HG02973 (cell line): ENCODE data around the gene BLVRB.

Experiments used
- ATAC-seq: cut with Tn5 transposase; IDR thresholded peaks from one replicate; pipeline ENCODE4 v1.9.1; 2021; ENCODE audit warnings: moderate library complexity; ENCODE audit not compliant: unreplicated experiment

Gene BLVRB

DNA sequence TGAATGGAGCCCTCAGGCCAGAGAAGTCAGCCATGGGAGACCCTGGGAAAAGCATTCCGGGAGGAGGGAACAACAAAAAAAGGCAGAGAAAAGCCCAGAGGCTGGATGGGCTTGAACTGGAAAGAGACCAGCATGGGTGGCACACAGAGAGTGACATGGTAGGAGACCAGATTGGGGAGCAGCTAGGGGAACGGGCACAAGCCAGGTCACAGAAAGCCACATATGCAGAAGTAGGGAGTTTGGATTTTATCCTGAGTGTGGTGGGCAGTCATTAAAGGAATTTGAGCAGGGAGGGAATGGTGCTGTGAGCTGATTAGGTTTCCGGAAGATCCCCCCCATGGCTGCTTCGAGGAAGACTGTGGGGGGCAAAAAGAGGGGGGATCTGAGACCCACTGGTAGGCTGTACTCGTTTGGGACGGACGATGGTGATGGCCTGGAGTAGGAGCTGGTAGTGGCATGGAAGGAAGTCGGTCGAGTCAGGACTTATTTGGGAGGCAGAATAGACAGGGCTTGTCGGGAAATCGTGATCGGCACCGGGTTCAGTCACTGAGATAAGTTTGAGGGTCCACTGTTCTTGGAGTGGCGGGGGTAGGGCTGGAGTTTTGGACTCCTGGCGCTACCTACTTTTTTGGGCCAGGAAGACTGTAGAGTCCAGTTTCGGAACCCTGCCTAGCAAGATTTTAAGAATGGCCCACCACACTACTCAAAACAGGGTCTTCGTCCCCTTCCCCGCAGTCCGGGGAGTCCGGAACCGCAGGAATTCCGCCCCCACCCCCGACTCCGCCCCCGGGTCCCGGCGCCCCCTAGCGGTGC, 40.7 kb downstream of the BLVRB start:
- no peak for ATAC-seq

DNA sequence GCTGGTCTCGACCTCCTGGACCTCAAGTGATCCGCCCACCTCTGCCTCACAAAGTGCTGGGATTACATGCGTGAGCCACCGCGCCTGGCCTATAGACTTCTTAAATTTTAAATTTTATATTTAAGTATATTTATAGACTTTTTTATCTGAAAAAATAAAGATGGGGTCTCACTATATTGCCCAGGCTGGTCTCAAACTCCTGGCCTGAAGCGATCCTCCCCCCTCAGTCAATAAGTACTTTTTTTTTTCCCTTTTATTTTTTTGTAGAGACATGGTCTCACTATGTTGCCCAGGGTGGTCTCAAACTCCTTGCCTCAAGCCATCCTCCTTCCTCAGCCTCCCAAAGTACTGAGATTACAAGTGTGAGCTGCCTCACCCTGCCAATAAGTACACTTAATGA, 41.6 kb downstream of the BLVRB start:
- no peak for ATAC-seq

DNA sequence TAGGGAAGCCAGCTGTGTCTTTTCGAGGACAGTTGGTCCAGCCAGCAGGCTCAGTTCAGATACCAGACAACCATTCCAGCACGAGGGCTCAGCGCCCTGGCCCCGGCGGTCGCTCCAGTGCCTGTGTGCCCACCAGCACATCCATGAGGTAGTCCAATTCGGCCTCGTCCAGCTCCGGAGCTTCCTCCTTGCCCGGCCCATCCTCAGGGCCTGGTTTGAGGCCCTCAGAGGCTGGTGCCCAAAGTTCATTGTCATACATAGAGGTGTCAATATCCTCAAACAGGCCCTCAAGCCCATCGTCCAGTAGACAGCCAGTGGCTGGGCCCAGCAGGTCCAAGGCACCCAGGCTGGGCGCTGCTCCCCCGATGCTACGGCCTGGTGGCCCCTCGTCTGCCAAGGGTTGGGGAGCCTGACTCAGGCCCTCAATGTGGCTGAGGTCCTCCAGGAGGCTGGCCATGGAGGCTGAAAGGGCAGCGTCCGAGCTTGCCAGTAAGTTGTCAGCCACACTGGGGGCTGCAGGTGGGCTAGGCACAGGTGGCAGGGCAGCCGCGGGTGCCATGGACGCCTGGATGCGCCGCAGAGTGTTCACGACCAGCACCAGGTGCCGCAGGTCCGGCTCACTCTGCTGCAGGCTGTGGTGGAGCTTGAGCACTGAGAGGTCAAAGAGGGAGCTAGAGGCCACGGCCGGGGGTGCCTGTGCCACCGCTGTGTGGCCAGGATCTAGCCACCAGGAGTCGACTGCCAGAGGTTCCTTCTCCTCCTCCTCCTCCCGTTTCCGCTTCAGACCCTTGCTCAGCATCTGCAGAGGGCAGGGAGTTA, 42.6 kb downstream of the BLVRB start:
- ATAC-seq = no peak

DNA sequence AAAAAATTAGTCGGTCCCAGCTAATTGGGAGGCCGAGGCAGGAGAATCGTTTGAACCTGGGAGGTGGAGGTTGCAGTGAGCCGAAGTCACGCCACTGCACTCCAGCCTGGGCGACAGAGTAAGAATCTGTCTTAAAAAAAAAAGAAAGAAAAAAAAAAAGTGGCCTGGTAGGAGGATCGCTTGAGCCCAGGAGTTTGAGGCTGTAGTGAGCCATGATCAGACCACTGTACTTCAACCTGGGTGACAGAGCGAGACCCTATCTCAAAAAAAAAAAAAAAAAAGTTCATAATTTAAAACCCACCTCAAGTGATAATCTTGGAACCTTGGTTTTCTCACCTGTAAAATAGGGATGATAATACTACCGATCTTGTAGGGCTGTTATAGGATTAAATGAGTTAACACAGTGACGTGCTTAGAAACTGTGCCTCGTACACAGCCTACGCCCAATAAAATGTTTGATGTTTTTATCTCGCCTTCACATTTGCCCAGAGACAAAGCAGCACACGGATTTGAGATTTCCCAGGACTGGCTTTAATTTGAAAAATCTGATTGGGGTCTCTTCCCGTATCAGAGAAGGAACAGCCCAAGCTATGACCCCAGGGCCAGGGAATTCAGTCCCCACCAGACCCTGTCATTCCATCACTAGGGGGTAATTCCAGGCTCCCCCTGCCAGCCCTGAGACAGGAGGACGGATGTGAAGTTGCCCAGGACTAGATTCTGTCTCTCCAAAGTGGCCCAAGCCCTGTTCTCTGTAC, 43.4 kb downstream of the BLVRB start:
- ATAC-seq = no peak

DNA sequence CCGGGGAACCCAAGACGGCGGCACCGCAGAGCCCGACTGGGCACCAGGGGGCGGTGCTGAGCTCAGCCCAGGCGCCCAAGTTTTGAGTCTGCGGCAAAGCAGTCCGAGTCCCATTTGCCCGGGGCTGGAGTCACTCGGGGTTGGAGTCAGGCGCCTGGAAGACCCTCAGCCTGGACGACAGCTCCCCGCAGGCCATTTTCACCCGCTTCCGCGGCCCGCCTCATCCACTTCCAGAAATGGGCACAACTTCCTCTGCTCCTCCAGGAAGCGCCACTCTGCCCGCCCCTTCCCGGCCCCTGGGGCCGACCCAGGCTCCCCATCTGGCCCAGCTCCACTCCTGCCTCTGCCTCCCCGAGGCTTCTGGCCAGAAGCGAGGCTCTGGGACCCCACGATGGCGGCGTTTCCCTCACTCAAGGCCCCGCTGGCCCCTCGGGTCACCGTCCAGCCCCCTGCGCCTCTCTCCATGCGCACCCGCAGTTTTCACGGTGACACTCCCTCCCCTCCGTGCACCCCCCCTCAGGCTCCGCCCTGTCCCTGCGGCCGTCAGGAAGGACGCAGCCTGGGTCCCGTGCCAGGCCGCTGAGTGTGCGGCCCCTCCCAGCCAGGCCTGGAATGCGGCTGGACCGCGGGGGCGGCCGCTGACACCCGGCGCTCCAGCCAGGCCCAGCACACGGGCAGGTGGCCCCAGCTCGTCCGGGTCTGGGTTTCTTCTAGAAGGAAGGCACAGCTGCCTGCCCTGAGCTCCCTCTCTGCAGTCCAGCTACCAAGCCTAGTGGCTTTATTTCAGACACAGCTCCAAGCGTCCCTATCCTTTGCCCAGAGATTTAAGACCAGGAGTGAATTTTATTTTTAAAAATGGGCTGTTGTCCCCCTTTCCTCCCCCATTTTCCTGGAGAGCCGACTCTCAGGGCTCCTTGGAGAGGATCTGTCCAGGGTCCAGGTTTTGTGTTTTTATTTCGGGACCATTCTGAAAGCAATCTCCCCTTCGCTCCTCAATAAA, 44.5 kb downstream of the BLVRB start:
- peak; percentile 33 for ATAC-seq

DNA sequence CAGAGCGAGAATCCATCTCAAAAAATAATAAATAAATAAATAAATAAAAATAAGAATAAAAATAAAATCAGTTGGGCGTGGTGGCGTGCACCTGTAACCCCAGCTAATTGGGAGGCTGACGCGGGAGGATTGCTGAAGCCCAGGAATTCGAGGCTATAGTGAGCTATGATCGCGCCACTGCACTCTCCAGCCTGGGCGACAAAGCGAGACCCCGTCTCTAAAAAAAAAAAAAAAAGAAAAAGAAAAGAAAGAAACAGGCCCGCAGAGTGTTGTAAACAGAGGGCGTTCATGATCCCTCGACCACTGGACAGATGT, 45.1 kb downstream of the BLVRB start:
- ATAC-seq = no peak

DNA sequence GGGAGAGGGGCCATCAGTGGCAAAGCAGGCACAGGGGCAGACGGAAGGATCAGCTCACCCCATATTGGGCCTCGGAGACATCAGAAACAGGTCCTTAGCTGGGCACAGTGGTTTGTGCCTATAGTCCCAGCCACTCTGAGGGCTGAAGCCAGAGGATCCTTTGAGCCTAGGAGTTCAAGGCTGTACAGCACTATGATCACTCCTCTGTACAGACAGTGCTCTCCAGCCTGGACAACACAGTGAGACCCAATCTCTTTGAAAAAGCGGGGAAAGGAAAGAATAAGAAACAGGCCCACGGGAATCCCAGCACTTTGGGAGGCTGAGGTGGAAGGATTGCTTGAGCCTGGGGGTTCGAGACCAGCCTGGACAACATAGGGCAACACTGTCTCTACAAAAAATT, 45.8 kb downstream of the BLVRB start:
- no peak for ATAC-seq

DNA sequence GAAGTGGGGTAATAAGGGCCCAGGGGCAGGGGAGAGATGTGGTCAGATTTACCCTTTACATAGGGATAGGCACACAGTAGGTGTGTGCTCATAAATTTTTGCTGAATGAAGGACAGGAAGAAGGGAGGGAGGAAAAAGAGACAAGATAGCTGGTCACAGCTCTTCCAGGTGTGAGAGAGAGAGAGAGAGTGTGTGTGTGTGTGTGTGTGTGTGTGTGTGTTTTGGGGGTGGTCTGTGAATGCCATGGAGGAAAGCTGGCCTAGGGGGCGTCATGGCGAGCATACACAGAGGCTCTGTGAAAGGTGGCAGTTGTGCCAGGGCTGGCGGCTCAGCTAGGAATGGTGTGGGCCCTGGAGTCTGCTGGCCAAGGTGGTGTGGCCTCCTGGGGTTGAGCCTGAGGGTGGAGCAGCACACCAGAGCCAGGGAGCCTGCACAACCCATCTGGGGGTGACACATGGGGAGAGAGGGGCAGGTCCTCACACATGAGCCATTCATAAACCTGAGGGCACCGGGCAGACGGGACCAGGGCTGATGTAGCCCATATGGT, 46.4 kb downstream of the BLVRB start:
- no peak for ATAC-seq

DNA sequence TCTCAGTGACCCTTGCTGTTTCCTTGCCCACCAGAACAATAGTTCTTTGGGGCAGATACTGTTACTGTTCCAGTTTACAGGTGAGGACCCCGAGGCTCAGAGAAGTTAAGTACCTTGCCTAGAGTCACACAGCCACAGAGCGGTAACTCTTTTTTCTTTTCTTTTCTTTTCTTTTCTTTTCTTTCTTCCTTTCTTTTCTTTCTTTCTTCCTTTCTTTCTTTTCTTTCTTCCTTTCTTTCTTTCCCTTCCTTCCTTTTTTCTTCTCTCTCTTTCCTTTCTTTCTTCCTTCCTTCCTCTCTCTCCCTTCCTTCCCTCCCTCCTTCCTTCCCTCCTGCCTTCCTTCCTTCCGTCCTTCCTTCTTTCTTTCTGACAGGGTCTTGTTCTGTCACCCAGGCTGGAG, 47.5 kb downstream of the BLVRB start:
- no peak for ATAC-seq

DNA sequence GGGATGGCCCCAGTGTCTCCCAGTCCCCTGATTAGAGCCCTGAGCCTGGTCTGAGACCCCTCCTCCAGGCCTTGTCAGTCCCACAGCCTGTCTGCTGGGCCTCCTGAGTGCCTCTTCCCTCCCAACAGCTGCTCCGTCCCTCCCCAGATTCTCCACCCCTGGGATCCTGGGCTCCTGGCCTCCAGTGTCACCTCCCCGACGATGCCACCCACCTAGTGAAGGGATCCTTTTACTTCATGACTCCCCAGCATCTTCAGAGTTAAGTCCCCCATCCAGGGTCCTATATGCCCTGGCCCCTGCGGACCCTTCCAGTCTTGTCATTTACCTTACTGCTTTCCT, 47.9 kb downstream of the BLVRB start:
- ATAC-seq = no peak

DNA sequence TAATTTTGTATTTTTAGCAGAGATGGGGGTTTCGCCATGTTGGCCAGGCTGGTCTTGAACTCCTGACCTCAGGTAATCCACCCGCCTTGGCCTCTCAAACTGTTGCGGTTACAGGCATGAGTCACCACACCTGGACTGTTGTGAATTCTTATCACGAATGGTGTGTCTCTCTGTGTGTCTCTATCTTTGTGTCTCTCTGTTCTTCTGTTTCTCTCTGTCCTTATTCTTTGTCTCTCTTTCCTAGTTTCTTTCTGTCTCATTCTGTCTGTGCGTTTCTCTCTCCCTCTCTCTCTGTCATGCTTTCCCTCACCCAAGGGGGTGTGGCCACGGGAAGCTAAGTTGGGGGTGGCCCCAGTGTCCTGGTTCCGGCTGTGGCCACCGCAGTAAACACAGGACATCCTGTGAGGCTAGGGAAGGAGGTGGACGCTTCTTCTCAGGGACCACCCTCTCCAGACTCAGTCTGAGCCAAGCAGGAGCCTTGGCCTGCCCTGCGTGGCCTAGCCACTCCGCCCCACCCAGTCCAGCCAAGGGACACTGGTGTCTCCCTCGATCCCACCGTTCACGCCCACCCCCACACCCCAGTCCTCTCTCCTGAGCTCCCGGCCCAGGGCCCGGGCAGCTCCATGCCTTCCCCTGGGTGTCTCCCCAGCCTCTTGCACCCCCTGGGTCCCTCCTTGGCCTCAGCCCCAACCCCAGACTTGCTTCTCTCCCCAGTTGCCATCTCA, 48.5 kb downstream of the BLVRB start:
- no peak for ATAC-seq

DNA sequence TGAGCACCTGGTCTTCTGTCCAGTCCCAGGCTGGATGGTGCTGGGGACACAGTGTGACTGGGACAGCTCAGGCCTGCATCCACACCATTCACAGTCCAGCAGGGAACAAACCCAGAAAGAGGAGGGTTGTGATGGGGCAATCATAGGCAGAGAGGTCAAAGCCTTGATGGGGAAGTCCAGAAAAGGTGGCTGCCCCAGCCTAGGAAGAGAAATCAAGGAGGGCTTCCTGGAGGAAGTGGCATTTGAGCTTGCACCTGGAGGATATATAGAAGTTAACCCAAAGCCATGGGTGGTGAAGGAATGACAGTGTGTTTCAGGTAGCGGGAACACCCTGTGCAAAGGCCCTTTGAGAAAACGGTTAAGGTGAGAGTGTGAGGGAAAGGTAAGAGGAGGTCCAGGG, 49.8 kb downstream of the BLVRB start:
- ATAC-seq = no peak

DNA sequence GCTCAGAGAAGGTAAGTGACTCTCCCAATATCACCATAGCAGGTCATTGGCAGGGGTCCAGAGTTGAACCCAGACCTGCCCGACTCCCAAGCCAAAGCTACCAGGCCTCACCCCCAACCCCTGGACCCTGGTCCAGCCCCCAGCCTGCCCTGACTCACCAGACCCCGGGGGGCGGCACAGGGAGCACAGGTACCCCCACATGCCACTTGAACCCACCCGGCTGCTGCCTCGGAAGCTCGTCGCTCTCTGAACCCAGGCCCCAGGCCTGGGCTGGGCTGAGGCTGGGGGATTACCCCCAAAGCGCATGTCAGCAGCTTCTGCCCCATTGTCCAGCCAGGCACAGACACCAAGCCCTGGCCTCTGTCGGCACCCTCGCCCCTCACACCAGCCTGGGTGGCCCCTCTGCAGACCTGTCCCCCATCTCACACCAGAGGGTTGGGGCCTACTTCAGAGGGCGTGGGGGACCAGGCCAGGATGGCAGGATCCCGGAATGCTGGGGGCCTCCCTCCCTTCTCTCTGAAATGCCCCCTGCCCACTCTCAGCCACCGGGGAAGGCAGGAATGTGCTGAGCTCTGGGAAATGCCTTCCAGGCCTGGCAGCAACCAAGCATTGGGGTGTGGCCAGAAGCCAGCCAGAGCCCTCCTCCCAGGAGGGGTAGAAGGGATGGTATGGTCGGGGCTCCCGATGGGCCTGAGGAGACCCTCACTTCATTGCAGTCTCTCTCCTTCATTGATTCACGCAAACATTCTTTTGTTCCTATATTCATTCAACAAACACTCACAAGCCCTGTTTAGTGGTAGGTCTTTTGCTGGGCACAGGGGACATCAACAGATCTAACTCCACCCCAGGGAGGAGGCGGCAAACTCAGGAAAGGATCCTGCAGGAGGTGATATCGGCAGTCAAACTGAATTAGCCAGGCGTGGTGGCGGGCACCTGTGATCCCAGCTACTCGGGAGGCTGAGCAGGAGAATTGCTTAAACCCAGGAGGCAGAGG, 50.7 kb downstream of the BLVRB start:
- ATAC-seq = no peak

DNA sequence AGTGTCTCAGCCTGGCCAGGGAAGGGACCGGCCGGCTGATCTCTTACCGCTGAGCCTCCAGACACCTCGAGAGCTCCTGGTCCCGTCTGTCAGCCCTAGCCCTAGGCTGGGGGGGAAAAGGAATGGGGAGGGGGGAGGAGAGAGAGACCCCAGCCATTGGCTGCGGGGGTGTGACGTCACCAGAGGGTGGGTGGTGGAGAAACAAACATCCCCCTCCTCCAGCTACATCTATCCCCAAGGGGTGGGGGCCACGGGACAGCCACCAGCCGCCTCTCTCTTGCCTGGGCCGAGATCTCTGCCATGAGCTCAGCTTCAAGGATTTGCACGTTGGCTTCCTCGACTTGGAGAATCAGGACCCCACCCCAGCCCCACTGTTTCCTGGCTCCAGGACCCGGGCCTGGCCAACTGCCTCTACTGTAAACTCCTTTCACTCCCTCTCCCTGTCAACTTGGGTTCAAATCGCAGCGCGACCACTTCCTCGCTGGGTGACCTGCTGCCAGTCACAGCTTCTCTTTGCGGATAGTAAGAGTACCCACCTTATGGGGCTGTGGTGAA, 52.2 kb downstream of the BLVRB start, which contains the start of gene PRX:
Gene PRX (minus strand): TSS at position 88 of the 555 bp plus-strand sequence. CDS start 5,446 bp downstream, outside the sequence.
- ATAC-seq = no peak

DNA sequence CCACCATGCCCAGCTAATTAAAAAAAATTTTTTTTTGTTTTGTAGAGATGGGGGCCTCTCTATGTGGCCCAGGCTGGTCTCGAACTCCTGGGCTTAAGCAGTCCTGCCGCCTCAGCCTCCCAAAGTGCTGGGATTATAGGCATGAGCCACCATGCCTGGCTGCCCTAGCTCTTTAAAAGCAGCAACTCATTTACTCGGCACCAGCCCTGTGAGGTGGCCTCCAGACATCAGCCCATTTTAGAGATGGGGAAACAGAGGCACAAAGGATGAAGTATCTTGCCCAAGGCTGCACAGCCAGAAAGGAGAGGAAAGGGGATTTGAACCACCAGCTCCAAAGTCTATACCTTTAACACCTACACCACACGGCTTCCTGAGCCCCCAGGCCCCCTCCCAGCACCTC, 52.7 kb downstream of the BLVRB start:
- no peak for ATAC-seq

DNA sequence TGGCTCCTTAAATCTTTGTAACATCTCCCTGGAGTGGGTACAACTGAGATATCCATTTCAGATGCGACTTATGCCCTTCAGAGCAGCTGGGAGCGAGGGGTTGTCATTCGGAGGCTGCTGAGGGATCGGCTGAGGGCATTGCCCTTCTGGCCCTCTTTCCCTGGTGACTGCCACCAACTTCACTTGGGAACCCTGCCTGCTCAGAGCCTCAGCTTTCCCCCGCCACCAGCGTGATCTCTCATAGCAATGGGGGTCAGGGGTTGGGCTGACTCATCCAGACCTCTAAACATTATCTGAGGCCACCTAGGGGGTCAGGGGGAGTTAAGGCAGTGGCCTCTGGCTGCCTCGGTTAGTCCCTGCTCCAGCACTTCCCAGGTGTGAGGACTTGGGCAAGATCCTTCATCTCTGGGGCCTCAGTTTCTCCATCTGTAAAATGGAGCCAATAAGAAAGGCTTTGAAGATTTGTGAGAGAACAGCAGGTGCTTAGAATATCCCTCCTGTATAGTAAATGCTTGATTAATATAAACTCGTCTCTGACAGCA, 53.5 kb downstream of the BLVRB start:
- ATAC-seq = no peak

DNA sequence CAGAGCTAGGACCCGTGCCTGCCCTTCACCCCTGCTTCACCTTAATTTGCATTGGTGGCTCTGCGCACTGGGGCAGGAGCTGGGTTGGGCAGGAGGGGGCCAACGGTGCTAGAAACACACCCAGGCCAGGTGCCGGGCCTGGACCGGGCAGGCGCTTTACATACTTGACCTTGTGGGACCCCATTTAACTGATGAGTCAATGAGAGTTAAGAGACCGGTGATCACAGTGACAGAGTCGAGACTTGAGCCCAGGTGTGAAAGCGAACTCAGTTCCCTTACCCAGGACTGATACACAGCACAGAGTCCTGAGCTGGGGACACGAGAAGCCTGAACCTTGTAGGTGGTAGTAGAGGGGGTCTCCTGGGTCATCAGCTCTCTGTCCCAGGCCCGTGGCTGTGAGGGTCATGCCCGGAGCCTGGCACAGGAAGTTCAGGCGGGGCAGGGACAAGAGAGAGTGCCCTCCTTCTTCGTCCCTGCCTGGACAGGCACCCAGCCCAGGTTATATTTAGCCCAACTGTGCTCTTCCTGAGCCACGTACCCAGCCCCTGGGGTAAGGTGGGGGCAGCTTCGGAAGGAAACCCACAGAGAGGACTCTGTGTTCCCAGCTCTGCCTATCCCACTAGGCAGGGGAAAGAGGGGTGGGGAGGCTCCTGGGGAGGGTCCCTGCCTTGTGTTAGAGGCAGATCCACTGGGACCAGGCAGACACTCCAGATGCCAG, 54.3 kb downstream of the BLVRB start:
- ATAC-seq = no peak
